Kidney epithelial cell (primary cell): ENCODE results near the gene NUP85. TPM values are rescaled to one million over a fixed set of nuclear protein-coding genes. Genes with fewer than 3 reads are reported as not detected.

Experiments used
- DNase-seq: peaks from one replicate; pipeline ENCODE4 v3.0.0-alpha.2; 2010; ENCODE audit warnings: low read depth
- H3K27me3 ChIP-seq: 2 replicates; pipeline ENCODE4 v1.6.0; 2011; ENCODE audit warnings: low read length; ENCODE audit not compliant: control insufficient read depth, insufficient read depth
- H3K36me3 ChIP-seq: 2 replicates; pipeline ENCODE4 v1.5.1; 2011; ENCODE audit warnings: low read length; ENCODE audit not compliant: control insufficient read depth, insufficient read depth
- H3K4me3 ChIP-seq: 2 replicates; pipeline ENCODE4 v1.5.1; 2011; ENCODE audit warnings: low read depth, mild to moderate bottlenecking, control low read depth, low read length
- total RNA-seq: library from RNA; depleted of rRNA; stranded (reverse); fragments of >200 nt; gene quantifications from 2 replicates; pipeline ENCODE4 v1.2.3, GENCODE V29; 2015
- TF ChIP-seq, protein P1 (sequence below): IDR thresholded peaks from 2 replicates; pipeline ENCODE4 v1.5.1; 2011; ENCODE audit warnings: mild to moderate bottlenecking, moderate library complexity, low read length, control low read depth, inconsistent platforms; ENCODE audit not compliant: insufficient read depth, poor library complexity, severe bottlenecking

Gene NUP85
- total RNA-seq, 1 donor from 2014 or later: 37.2 TPM

DNA sequence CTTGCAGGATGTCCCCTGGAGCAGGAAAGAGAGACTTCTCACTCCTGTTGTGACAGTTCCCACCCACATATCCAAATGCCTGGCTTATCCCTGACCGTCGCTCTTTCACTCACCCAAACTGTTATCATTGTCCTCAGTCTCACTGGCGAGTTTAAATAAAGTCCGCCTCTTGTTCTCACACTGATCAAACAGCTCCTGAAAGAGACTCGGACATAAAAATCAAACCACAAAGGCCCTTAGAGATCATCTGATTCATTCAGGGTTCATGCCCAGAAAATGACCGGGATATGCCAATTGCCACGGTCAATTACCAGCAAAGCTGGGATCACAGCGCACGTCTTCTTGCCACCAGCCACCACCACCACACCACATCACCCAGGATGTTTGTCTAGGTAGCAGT is 36.0 kb downstream of the NUP85 start:
- no peak overlapping the region for H3K4me3 ChIP-seq
- DNase-seq: no peak
- peaks cover 6% of the 10 kb centered on the region for H3K36me3 ChIP-seq
- H3K27me3 ChIP-seq: no peaks in the 10 kb centered on the region
- TF ChIP-seq, protein P1, sequence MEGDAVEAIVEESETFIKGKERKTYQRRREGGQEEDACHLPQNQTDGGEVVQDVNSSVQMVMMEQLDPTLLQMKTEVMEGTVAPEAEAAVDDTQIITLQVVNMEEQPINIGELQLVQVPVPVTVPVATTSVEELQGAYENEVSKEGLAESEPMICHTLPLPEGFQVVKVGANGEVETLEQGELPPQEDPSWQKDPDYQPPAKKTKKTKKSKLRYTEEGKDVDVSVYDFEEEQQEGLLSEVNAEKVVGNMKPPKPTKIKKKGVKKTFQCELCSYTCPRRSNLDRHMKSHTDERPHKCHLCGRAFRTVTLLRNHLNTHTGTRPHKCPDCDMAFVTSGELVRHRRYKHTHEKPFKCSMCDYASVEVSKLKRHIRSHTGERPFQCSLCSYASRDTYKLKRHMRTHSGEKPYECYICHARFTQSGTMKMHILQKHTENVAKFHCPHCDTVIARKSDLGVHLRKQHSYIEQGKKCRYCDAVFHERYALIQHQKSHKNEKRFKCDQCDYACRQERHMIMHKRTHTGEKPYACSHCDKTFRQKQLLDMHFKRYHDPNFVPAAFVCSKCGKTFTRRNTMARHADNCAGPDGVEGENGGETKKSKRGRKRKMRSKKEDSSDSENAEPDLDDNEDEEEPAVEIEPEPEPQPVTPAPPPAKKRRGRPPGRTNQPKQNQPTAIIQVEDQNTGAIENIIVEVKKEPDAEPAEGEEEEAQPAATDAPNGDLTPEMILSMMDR: no peak

- no peak for DNase-seq
- Histone ChIP-seq H3K36me3 (peaks cover 7% of the 10 kb centered on the region), H3K27me3 (no peaks in the 10 kb centered on the region), H3K4me3 (no peak overlapping the region)
- TF ChIP-seq, protein P1: no peak
These were observed 36.5 kb downstream of the NUP85 start for GRCh38 chr17:75241996-75242460.

GRCh38 chr17:75242461-75243042 is 37.1 kb downstream of the NUP85 start:
- TF ChIP-seq, protein P1: no peak
- Histone ChIP-seq H3K36me3 (peaks cover 7% of the 10 kb centered on the region), H3K27me3 (no peaks in the 10 kb centered on the region), H3K4me3 (no peak overlapping the region)
- no peak for DNase-seq

DNA sequence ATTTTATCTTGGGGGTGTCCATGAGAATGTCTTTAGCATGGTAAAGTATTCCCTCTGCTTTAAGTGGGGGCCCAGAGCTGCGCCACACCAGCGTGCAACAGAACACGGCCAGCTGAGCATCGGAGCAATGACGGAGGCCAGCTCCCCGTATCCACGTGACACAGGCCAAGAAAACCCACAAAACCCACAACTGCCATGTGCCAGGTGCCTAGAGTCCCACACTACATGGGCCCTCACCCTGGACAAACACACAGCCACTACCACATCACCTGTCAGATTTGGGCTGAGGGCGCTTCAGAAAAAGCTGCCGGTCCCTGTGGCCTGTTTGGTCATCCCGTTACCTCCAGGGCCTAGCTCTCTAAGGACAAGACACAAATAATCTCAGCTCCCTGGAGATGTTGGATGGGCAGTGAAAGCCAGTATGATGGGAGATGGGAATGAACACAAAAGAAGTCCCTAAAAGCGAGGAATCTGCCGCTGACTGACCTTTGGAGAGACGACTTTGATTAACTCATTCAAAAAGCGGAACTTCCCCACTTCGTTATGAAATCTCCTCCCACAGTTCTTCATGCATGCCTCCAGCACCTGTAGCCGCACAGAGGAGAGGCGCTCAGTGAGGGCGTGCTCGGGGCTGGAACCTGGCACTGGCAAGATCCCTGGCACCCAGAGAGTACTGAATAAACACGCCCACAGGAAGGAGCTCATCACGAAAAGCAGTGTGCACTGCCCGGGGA is 38.8 kb downstream of the NUP85 start:
- DNase-seq: no peak
- Histone ChIP-seq H3K4me3 (no peak overlapping the region), H3K36me3 (peaks cover 6% of the 10 kb centered on the region), H3K27me3 (no peaks in the 10 kb centered on the region)
- TF ChIP-seq, protein P1: no peak

GRCh38 chr17:75245011-75245410 is 39.5 kb downstream of the NUP85 start:
- TF ChIP-seq, protein P1: no peak
- Histone ChIP-seq H3K27me3 (no peaks in the 10 kb centered on the region), H3K4me3 (no peak overlapping the region), H3K36me3 (peaks cover 6% of the 10 kb centered on the region)
- DNase-seq: no peak
